ENCODE data around the gene TAF1A. TPM values are rescaled to one million over a fixed set of nuclear protein-coding genes. Genes with fewer than 3 reads are reported as not detected.

Gene TAF1A
- total and polyA plus RNA-seq, 2 experiments from 2014 or later: 5.4 to 5.6 TPM

DNA sequence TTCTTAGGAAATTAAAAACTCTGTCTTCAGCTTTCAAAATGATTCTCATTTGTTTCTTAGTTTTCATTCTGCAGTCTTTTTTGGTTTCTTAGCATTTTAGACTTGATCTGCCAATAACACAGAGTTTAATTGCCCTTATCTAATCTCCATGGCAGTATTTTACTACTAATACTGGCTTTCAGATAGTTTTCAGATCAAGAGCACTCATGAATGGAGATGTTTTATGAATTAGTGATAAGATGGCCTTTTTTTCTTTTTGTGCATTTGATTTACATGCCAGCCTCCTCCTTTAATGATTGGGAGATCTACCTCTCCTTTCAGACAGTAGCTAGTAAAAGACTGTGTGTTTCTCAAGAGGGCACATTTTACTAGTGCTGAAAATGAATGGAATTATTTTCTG lies 33.7 kb upstream of the TAF1A start:
- TF ChIP-seq EZH2phosphoT487 (IDR thresholded peaks at IDR 0.05; ENCODE audit: insufficient read depth, low read depth) (no peak), EZH2 (IDR thresholded peaks at IDR 0.05; ENCODE audit: insufficient read depth, poor library complexity, severe bottlenecking) (no peak)
- Histone ChIP-seq H3K27me3 (replicated peaks; ENCODE audit: insufficient read depth) (no peaks in the 10 kb centered on the region), H3K36me3 (ENCODE audit: low read depth) (peaks cover 28% of the 10 kb centered on the region), H3K9me3 (ENCODE audit: low read depth) (no peaks in the 10 kb centered on the region), H3K4me2 (ENCODE audit: unreplicated experiment) (no peak overlapping the region), H3K9me2 (ENCODE audit: insufficient read depth) (no peaks in the 10 kb centered on the region), H3K79me2 (ENCODE audit: insufficient read depth) (peaks cover 57% of the 10 kb centered on the region), H2AFZ (no peak overlapping the region), H3K9ac (no peak overlapping the region), H3F3A (ENCODE audit: insufficient read depth) (peaks cover 29% of the 10 kb centered on the region), H3K27ac (no peak overlapping the region), H3K4me3 (no peak overlapping the region), H3K4me1 (ENCODE audit: insufficient read depth) (peaks cover 18% of the 10 kb centered on the region), H4K20me1 (ENCODE audit: insufficient read depth) (no peaks in the 10 kb centered on the region)
- no peak for DNase-seq
- in situ Hi-C loops (cut with MboI): no loop called here

DNA sequence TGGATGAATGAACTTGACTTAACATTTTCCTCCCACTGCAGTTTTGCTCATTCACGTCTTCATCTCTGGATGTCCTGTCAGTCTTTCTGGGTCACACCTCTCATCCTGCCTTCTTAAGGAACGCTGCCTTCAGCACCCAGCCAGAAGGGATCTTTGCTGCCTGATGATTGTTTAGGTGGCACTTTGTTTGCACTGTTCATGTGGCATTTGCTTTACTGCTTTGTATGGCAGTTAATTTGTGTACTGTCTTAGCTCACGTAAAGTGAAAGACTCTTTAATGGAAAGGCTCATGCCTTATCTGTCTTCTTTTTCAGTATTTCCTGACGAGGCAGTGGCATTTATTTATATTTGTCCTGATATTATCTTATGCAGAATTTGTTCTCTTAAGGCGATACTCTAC lies 33.0 kb upstream of the TAF1A start:
- no peak overlapping the region for H3K4me2 ChIP-seq (ENCODE audit: unreplicated experiment)
- H3K27me3 ChIP-seq (replicated peaks; ENCODE audit: insufficient read depth): no peaks in the 10 kb centered on the region
- no peak overlapping the region for H3K4me3 ChIP-seq
- no peak for DNase-seq
- H3K36me3 ChIP-seq (ENCODE audit: low read depth): peaks cover 21% of the 10 kb centered on the region; the same call in 1 of the 2 replicates
- no peak for TF ChIP-seq EZH2 (IDR thresholded peaks at IDR 0.05; ENCODE audit: insufficient read depth, poor library complexity, severe bottlenecking)
- TF ChIP-seq EZH2phosphoT487 (IDR thresholded peaks at IDR 0.05; ENCODE audit: insufficient read depth, low read depth): no peak
- H3K4me1 ChIP-seq (ENCODE audit: insufficient read depth): peaks cover 16% of the 10 kb centered on the region
- H3K9ac ChIP-seq: no peak overlapping the region
- in situ Hi-C loops (cut with MboI): no loop called here
- H3K27ac ChIP-seq: no peak overlapping the region
- H3K9me2 ChIP-seq (ENCODE audit: insufficient read depth): no peaks in the 10 kb centered on the region
- WGBS, 2 experiments (ENCODE audit: low coverage in 1 of 2, low lambda C conversion rate in 2 of 2, missing lambda C conversion rate in 2 of 2): 94 to 97% methylated on average over 5 of the region's 5 CpGs
- no peaks in the 10 kb centered on the region for H3K9me3 ChIP-seq (ENCODE audit: low read depth)
- peaks cover 57% of the 10 kb centered on the region for H3K79me2 ChIP-seq (ENCODE audit: insufficient read depth)
- H2AFZ ChIP-seq: no peak overlapping the region
- peaks cover 26% of the 10 kb centered on the region for H3F3A ChIP-seq (ENCODE audit: insufficient read depth)
- H4K20me1 ChIP-seq (ENCODE audit: insufficient read depth): no peaks in the 10 kb centered on the region

DNA sequence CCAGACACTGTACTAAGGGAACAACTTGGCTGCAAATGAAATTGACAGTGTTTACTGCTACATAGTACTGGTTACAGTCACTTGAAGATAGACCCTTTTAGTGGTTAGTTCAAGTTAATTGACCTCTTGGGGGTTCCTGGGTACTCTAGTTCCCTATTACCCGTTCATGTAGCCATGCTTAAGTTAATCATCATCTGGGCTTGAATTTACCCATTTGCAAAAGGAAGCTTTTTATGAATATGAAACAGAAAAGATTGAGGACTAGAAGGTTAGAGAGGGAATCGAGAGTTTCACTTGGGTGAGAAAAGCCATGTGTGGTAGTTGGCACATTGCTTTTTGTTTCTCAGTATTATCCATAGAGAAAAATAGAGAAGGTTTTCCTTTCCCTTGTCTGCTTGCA lies 30.8 kb upstream of the TAF1A start:
- Histone ChIP-seq H4K20me1 (ENCODE audit: insufficient read depth) (no peaks in the 10 kb centered on the region), H3K79me2 (ENCODE audit: insufficient read depth) (peaks cover 57% of the 10 kb centered on the region), H3K9me2 (ENCODE audit: insufficient read depth) (no peaks in the 10 kb centered on the region), H3K27ac (no peak overlapping the region), H3K4me1 (ENCODE audit: insufficient read depth) (peaks cover 13% of the 10 kb centered on the region), H3K27me3 (replicated peaks; ENCODE audit: insufficient read depth) (no peaks in the 10 kb centered on the region), H3K9me3 (ENCODE audit: low read depth) (no peaks in the 10 kb centered on the region), H3F3A (ENCODE audit: insufficient read depth) (peaks cover 26% of the 10 kb centered on the region), H3K9ac (no peak overlapping the region), H2AFZ (no peak overlapping the region), H3K36me3 (ENCODE audit: low read depth) (peaks cover 19% of the 10 kb centered on the region; the same call in 1 of the 2 replicates), H3K4me2 (ENCODE audit: unreplicated experiment) (no peak overlapping the region), H3K4me3 (no peak overlapping the region)
- DNase-seq: no peak
- TF ChIP-seq EZH2 (IDR thresholded peaks at IDR 0.05; ENCODE audit: insufficient read depth, poor library complexity, severe bottlenecking) (no peak), EZH2phosphoT487 (IDR thresholded peaks at IDR 0.05; ENCODE audit: insufficient read depth, low read depth) (no peak)
- 71 to 76% methylated on average over 2 of the region's 2 CpGs for WGBS, 2 experiments (ENCODE audit: low coverage in 1 of 2, low lambda C conversion rate in 2 of 2, missing lambda C conversion rate in 2 of 2)
- in situ Hi-C loops (cut with MboI): no loop called here

DNA sequence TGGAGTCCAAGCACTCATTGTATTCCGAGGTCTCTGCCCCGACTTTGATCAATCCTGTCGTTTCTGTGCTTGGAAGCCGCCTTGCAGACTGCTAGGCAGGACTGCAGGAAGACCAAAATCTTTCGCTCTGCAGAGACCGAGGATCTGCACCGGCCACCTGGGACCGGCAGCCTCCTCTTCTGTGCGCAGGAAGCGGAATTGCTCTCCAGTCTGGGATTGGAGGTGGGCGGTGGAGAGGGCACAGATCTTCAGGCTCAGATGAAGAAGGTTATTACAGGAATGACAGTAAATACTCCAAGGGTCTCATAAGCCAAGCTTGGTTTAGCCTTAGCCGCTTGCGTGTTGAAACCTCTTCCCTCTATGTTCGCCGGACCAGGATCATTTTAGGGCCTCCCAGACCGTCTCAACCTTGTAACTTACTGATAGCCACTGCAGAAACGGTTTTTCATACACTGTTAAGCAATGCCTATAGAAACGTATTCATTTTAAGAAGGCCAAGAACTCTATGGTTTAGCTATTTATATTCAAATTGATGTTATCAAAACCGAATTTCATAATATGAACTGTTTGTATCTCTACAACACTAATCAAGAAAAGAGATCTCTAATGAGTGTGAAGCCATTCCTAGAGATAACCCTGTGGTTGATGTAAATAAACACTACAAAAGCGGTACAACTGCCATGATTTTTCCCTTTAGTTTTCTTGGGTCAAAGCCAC lies 29.3 kb upstream of the TAF1A start:
- no peaks in the 10 kb centered on the region for H3K9me3 ChIP-seq (ENCODE audit: low read depth)
- 10 to 11% methylated on average over 20 of the region's 20 CpGs for WGBS, 2 experiments (ENCODE audit: low coverage in 1 of 2, low lambda C conversion rate in 2 of 2, missing lambda C conversion rate in 2 of 2)
- H3K79me2 ChIP-seq (ENCODE audit: insufficient read depth): peaks cover 55% of the 10 kb centered on the region
- H3K4me3 ChIP-seq: peak overlapping the region; percentile 97
- peak; percentile 70 for DNase-seq
- no peaks in the 10 kb centered on the region for H3K27me3 ChIP-seq (replicated peaks; ENCODE audit: insufficient read depth)
- no peaks in the 10 kb centered on the region for H3K9me2 ChIP-seq (ENCODE audit: insufficient read depth)
- peak overlapping the region; percentile 88 for H3K27ac ChIP-seq
- peaks cover 13% of the 10 kb centered on the region for H3K4me1 ChIP-seq (ENCODE audit: insufficient read depth)
- peaks cover 26% of the 10 kb centered on the region for H3F3A ChIP-seq (ENCODE audit: insufficient read depth)
- TF ChIP-seq EZH2phosphoT487 (IDR thresholded peaks at IDR 0.05; ENCODE audit: insufficient read depth, low read depth) (no peak), EZH2 (IDR thresholded peaks at IDR 0.05; ENCODE audit: insufficient read depth, poor library complexity, severe bottlenecking) (no peak)
- H3K36me3 ChIP-seq (ENCODE audit: low read depth): peaks cover 9% of the 10 kb centered on the region; the same call in 1 of the 2 replicates
- peak overlapping the region; percentile 98 for H3K4me2 ChIP-seq (ENCODE audit: unreplicated experiment)
- no peaks in the 10 kb centered on the region for H4K20me1 ChIP-seq (ENCODE audit: insufficient read depth)
- in situ Hi-C loops (cut with MboI): no loop called here
- peak overlapping the region; percentile 99 for H3K9ac ChIP-seq
- peak overlapping the region; percentile 77 for H2AFZ ChIP-seq
